HG03342 (cell line): ENCODE measurements around the gene NNMT.

ENCODE experiments used
- ATAC-seq: cut with Tn5 transposase; IDR thresholded peaks from one replicate; pipeline ENCODE4 v1.9.1; 2021; ENCODE audit warnings: mild to moderate bottlenecking, moderate library complexity; ENCODE audit not compliant: unreplicated experiment

The NNMT gene

DNA sequence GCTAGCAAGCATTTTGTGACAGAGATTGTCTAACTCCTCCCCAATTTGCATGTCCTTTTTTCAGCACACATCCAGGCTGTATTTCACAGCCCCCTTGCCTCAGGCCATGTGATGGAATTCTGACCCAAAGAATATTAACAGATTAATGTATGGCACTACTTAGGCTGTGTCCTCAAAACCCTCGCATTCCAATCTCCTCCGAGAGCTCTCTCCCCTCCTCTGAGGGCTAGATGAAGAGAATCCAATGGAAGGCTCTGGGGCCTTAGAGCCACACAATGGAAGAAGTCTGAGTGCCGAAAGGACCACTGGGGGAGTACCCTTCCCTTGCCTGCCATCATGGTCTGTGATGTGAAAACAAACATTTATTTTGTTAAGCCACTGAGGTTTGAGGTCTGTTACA is 13.7 kb upstream of the NNMT start:
- no peak for ATAC-seq

- ATAC-seq, result no peak
These were observed 12.8 kb upstream of the NNMT start for GRCh38 chr11:114283422-114283821.

- ATAC-seq, result no peak
These were observed 12.2 kb upstream of the NNMT start for GRCh38 chr11:114284021-114284420.

- no peak for ATAC-seq
These were observed 11.3 kb upstream of the NNMT start for GRCh38 chr11:114284914-114285313.

DNA sequence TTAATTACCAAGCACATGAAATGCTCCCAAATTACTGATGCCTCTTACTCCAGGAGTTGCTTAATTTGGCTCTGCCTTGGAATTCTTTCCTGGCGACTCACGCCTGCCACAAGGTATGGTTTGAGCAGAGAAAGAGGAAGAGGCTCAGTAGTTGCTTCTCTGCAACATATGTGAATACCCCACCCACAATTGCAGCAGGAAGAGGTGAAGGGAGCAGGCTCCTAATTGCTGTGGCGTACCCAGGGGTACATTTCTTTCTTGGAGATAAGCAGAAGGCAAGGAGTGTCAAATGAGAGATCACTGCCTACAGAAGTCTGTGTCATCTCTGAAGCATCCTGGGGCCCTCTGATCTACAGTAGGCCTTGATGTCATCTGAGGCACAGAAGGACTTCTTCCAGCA is 10.6 kb upstream of the NNMT start:
- no peak for ATAC-seq

- ATAC-seq, result no peak
These were observed 10.0 kb upstream of the NNMT start for GRCh38 chr11:114286229-114286628.

- no peak for ATAC-seq
These were observed 9.0 kb upstream of the NNMT start for GRCh38 chr11:114287154-114287553.

- no peak for ATAC-seq
These were observed 8.1 kb upstream of the NNMT start for GRCh38 chr11:114288136-114288535.

DNA sequence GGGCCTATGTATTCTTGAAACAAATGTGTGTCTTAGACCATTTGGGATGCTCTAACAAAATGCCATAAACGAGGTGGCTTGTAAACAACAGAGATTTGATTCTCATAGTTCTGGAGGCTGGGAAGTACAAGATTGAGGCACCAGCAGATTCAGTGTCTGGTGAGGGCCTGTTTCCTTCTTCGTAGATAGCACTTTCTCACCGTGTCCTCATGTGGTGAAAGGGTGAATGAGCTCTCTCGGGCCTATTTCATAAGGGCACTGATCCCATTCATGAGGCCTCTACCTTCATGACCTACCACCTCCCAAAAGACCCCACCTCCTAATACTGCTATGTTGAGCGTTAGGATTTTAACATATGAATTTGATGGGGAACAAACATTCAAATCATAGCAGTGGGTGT is 6.4 kb upstream of the NNMT start:
- ATAC-seq, result no peak

- no peak for ATAC-seq
These were observed 5.5 kb upstream of the NNMT start for GRCh38 chr11:114290503-114291235.

- ATAC-seq, result no peak
These were observed 4.8 kb upstream of the NNMT start for GRCh38 chr11:114291381-114291780.

- ATAC-seq, result no peak
These were observed 4.1 kb upstream of the NNMT start for GRCh38 chr11:114291842-114292680.

- ATAC-seq, result no peak
These were observed 2.9 kb upstream of the NNMT start for GRCh38 chr11:114293201-114293711.

- ATAC-seq, result no peak
These were observed 590 bp downstream of the NNMT start for GRCh38 chr11:114296605-114297372.

DNA sequence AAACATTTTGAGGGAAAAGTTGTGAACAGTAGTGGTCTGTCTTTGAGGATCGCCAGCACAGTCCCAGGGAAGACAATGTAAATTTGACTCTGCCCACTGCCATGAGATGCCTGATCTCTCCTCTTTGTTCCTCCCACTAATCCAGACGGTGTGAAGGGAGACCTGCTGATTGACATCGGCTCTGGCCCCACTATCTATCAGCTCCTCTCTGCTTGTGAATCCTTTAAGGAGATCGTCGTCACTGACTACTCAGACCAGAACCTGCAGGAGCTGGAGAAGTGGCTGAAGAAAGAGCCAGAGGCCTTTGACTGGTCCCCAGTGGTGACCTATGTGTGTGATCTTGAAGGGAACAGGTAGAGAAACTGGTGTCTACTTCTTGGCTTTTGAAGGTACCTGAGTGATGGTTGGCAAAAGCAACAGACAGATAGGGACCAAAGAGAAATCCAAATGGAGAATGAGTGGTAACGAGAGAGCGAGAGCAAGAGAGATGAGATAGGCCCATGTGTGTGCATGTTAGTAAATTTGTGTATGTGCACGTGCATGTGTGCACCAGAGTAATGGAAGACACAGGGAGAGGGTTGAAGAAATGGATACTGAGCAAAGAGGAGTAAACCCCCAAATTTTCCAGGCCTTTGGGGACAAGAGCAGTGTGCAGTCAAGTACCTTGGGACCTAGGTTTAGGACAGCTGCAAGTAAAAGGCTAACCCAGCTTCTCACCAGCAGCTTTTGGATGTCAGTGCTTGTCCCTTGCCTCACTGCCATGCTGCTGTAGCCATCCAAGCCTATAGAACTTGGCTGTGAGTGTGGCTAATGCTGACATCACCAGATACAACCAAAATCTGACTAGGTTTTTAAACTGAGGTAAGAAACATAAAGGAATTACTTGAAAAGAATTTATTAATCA is 1.9 kb downstream of the NNMT start:
- no peak for ATAC-seq

GRCh38 chr11:114298710-114299109 is 2.5 kb downstream of the NNMT start:
- no peak for ATAC-seq

DNA sequence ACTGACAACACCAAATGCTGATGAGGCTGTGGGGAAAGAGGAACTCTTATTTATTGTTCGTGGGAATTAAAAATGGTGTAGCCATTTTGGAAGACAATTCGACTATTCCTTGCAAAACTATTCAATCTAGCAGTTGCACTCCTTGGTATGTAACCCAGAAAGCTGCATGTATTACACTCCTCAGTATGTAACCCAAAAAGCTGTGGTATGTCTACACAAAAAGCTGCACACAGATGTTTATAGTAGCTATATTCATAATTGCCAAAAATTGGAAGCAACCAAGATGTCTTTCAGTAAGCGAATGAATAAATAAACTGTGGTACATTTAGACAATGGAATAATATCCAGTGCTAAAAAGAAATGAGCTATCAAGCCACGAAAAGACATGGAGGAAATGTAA is 4.9 kb downstream of the NNMT start:
- ATAC-seq, result no peak

- no peak for ATAC-seq
These were observed 5.7 kb downstream of the NNMT start for GRCh38 chr11:114301927-114302326.

DNA sequence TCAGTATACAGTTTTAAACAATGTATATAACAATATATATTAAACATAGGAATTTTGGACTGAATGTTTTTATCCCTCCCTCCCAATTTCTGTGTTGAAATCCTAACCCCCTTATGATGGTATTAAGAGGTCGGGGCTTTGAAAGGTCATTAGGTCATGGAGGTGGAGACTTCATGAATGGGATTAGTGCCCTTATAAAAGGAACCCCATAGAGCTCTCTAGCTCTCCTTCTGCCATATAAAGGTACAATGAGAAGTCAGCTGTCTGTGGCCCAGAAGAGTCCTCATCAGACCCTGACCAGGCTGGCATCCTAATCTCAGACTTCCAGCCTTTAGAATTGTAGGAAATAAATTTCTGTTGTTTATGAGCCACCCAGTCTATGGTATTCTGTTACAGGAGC is 6.5 kb downstream of the NNMT start:
- no peak for ATAC-seq

- no peak for ATAC-seq
These were observed 7.9 kb downstream of the NNMT start for GRCh38 chr11:114304065-114304464.
